Keratinocyte (primary cell): ENCODE data around the gene DCST1. TPM values are rescaled to one million over a fixed set of nuclear protein-coding genes. Genes with fewer than 3 reads are reported as not detected.

Experiments
- DNase-seq: peaks from one replicate; pipeline ENCODE4 v3.0.0-alpha.2; 2011; ENCODE audit warnings: low read depth, missing footprints, low spot score
- FAIRE-seq: peaks from 2 replicates; lab custom pipeline; 2011; peaks lifted over from hg19 to GRCh38; lab: Jason Lieb, UNC
- H2AFZ ChIP-seq: 2 replicates; pipeline ENCODE4 v1.6.0; 2012; ENCODE audit warnings: low read length, control low read depth, inconsistent platforms; ENCODE audit not compliant: control insufficient read depth
- H3K27ac ChIP-seq: 2 replicates; pipeline ENCODE4 v1.5.1; 2011; ENCODE audit warnings: low read length; ENCODE audit not compliant: control insufficient read depth, insufficient read depth
- H3K27me3 ChIP-seq: 3 replicates; pipeline ENCODE4 v1.6.0; 2011; ENCODE audit warnings: low read length; ENCODE audit not compliant: control insufficient read depth, insufficient read depth; ENCODE audit errors: extremely low read depth
- H3K36me3 ChIP-seq, 2 experiments: 2 replicates in 1 of 2; 3 replicates in 1 of 2; pipeline ENCODE4 v1.5.1; 2011; ENCODE audit warnings: low read length in 2 of 2, mild to moderate bottlenecking in 1 of 2; ENCODE audit not compliant: control insufficient read depth in 2 of 2, insufficient read depth in 2 of 2; ENCODE audit errors: extremely low read depth in 1 of 2
- H3K4me1 ChIP-seq: 3 replicates; pipeline ENCODE4 v1.5.1; 2011; ENCODE audit warnings: low read length; ENCODE audit not compliant: control insufficient read depth, insufficient read depth; ENCODE audit errors: extremely low read depth
- H3K4me2 ChIP-seq: 3 replicates; pipeline ENCODE4 v1.6.0; 2011; ENCODE audit warnings: low read depth, low read length; ENCODE audit not compliant: control insufficient read depth, insufficient read depth; ENCODE audit errors: extremely low read depth
- H3K4me3 ChIP-seq, 3 experiments: fragments of 200-600 bp in 1 of 3; sonication (generic) in 1 of 3; 2 replicates in 2 of 3; 3 replicates in 1 of 3; pipeline ENCODE4 v1.5.1; 2011 to 2016; ENCODE audit warnings: low read length in 3 of 3, mild to moderate bottlenecking in 3 of 3, control low read depth in 2 of 3, inconsistent platforms in 1 of 3, low read depth in 1 of 3, mixed read lengths in 1 of 3, mixed run types in 1 of 3, moderate library complexity in 1 of 3; ENCODE audit not compliant: control insufficient read depth in 2 of 3, insufficient read depth in 2 of 3; ENCODE audit errors: extremely low read depth in 1 of 3
- H3K79me2 ChIP-seq: 2 replicates; pipeline ENCODE4 v1.6.0; 2012; ENCODE audit warnings: low read length; ENCODE audit not compliant: control insufficient read depth, insufficient read depth
- H3K9ac ChIP-seq: 3 replicates; pipeline ENCODE4 v1.6.0; 2011; ENCODE audit warnings: low read length; ENCODE audit not compliant: control insufficient read depth, insufficient read depth; ENCODE audit errors: extremely low read depth
- H3K9me1 ChIP-seq: 3 replicates; pipeline ENCODE4 v1.6.0; 2011; ENCODE audit warnings: low read length; ENCODE audit not compliant: control insufficient read depth, insufficient read depth; ENCODE audit errors: extremely low read depth
- H3K9me3 ChIP-seq: 2 replicates; pipeline ENCODE4 v1.5.1; 2012; ENCODE audit warnings: low read depth, low read length; ENCODE audit not compliant: control insufficient read depth
- H4K20me1 ChIP-seq: 3 replicates; pipeline ENCODE4 v1.6.0; 2011; ENCODE audit warnings: low read length; ENCODE audit not compliant: control insufficient read depth, insufficient read depth; ENCODE audit errors: extremely low read depth
- CTCF ChIP-seq, 3 experiments: IDR thresholded peaks in 1 of 3; conservative IDR thresholded peaks in 1 of 3; optimal IDR thresholded peaks in 1 of 3; 2 replicates in 2 of 3; 3 replicates in 1 of 3; pipeline versions ENCODE3 to v1.5.1; 2011; ENCODE audit warnings: low read length in 3 of 3, mild to moderate bottlenecking in 3 of 3, moderate library complexity in 2 of 3, control low read depth in 1 of 3, inconsistent platforms in 1 of 3; ENCODE audit not compliant: insufficient read depth in 2 of 3; ENCODE audit errors: extremely low read depth in 1 of 3
- EZH2 ChIP-seq: IDR thresholded peaks from one replicate; pipeline ENCODE4 v1.6.1; 2012; ENCODE audit warnings: inconsistent platforms, mild to moderate bottlenecking, low read length, moderate library complexity
- dilution Hi-C: fragments of 300-500 bp; cut with MboI; formaldehyde crosslinking; loops from one replicate; pipeline ENCODE4 v1.7.0; 2020; ENCODE audit warnings: low sequenced_read_pairs; ENCODE audit not compliant: extremely low pct_ligation_motif_present
- polyA plus RNA-seq, 5 experiments: library from polyadenylated mRNA; depleted of rRNA in 3 of 5; stranded (reverse) in 3 of 5; stranded (forward) in 1 of 5; unstranded in 1 of 5; fragments of >200 nt; gene quantifications; 1 replicate in 1 of 5; 2 replicates in 3 of 5; 3 replicates in 1 of 5; pipeline versions ENCODE4 v1.2.1 to v1.2.3, GENCODE V29; 2011 to 2012; ENCODE audit warnings: missing spikeins in 2 of 5, low read depth in 1 of 5, low replicate concordance in 1 of 5

The DCST1 gene
- polyA plus RNA-seq, 1 donor (not counting 4 experiments of a cell fraction or from before 2014, with no cell fraction given) = not detected

- Histone ChIP-seq H4K20me1 (no peaks in the 10 kb centered on the region), H3K9me1 (peaks cover 3% of the 10 kb centered on the region), H3K9ac (no peak overlapping the region), H3K4me3 (no peak overlapping the region), H2AFZ (no peak overlapping the region), H3K36me3 (no peaks in the 10 kb centered on the region), H3K4me2 (no peak overlapping the region), H3K4me1 (peaks cover 30% of the 10 kb centered on the region), H3K9me3 (no peaks in the 10 kb centered on the region), H3K27me3 (no peaks in the 10 kb centered on the region), H3K79me2 (no peaks in the 10 kb centered on the region), H3K27ac (no peak overlapping the region)
- no peak for DNase-seq
- TF ChIP-seq EZH2 = no peak
- TF ChIP-seq CTCF (optimal IDR thresholded peaks at IDR 0.05 in 1 of 3, IDR thresholded peaks at IDR 0.05 in 1 of 3, conservative IDR thresholded peaks at IDR 0.05 in 1 of 3; ENCODE audit: extremely low read depth in 1 of 3, insufficient read depth in 2 of 3, low read length in 3 of 3) = no peak
- FAIRE-seq = no peak
- dilution Hi-C loops = no loop called here
These were observed 6.9 kb downstream of the DCST1 start for GRCh38 chr1:155040358-155041093.

GRCh38 chr1:155042789-155043188, 9.2 kb downstream of the DCST1 start:
- Histone ChIP-seq H2AFZ (no peak overlapping the region), H3K27ac (no peak overlapping the region), H3K9ac (no peak overlapping the region), H3K79me2 (no peaks in the 10 kb centered on the region), H3K9me3 (no peaks in the 10 kb centered on the region), H3K27me3 (no peaks in the 10 kb centered on the region), H3K36me3 (no peaks in the 10 kb centered on the region), H3K9me1 (peaks cover 3% of the 10 kb centered on the region), H3K4me1 (peaks cover 31% of the 10 kb centered on the region), H3K4me3 (no peak overlapping the region), H4K20me1 (no peaks in the 10 kb centered on the region), H3K4me2 (no peak overlapping the region)
- TF ChIP-seq CTCF (optimal IDR thresholded peaks at IDR 0.05 in 1 of 3, IDR thresholded peaks at IDR 0.05 in 1 of 3, conservative IDR thresholded peaks at IDR 0.05 in 1 of 3; ENCODE audit: extremely low read depth in 1 of 3, insufficient read depth in 2 of 3, low read length in 3 of 3) (no peak), EZH2 (no peak)
- FAIRE-seq (no peak), DNase-seq (no peak)
- dilution Hi-C loops = no loop called here
